ENCODE measurements around the gene RIOK2. TPM values are rescaled to one million over a fixed set of nuclear protein-coding genes. Genes with fewer than 3 reads are reported as not detected.

The RIOK2 gene
- total and polyA plus RNA-seq, 2 of the 8 experiments (the other 6 are each of a cell fraction or from before 2014, with no cell fraction given) = 5.4 to 35.0 TPM

DNA sequence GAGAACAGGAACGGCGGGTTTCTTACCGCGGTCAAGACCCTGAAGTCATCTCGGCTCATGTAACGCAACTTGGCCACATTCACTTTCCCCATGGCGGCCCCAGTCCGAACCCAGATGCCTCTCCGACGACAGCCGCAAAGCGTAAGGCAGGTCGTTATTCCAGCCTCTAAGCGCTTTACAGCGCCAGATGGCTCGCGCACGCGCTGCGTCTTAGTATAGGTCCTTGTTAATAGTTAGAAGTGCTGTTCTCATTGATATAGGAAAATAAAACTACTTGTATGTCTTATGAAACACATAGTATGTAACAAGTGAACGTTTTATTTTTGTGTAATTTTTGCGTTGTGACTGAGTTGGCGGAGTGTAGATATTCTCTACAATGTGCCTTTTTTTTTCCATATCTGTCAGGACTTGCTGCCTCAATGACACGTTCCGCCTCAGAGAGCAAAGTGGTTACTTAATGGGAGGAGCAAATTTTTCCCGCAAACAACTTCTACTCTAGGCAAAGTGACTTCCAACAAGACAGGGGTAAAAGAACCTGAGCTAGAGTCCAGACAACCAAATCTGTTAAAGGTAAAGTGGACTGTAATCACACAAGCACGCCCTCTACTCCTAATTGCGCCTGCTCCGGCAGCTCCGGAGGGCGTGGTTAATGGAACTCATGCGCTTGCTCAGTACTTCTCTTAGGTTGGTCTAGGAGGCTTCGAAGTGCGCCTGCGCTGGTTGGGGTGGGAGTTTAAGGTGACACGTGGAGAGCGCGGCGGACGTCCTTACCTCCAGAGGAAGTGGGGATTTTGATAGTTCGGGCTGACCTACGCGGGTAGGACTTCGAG is at the start of gene RIOK2 (continued):
- TF ChIP-seq, protein P1, sequence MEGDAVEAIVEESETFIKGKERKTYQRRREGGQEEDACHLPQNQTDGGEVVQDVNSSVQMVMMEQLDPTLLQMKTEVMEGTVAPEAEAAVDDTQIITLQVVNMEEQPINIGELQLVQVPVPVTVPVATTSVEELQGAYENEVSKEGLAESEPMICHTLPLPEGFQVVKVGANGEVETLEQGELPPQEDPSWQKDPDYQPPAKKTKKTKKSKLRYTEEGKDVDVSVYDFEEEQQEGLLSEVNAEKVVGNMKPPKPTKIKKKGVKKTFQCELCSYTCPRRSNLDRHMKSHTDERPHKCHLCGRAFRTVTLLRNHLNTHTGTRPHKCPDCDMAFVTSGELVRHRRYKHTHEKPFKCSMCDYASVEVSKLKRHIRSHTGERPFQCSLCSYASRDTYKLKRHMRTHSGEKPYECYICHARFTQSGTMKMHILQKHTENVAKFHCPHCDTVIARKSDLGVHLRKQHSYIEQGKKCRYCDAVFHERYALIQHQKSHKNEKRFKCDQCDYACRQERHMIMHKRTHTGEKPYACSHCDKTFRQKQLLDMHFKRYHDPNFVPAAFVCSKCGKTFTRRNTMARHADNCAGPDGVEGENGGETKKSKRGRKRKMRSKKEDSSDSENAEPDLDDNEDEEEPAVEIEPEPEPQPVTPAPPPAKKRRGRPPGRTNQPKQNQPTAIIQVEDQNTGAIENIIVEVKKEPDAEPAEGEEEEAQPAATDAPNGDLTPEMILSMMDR (IDR thresholded peaks at IDR 0.05; ENCODE audit: control extremely low read depth in 1 of 3, insufficient read depth in 1 of 3, low read depth in 1 of 3, low read length in 3 of 3) = no peak
- TF ChIP-seq PHF8 (conservative IDR thresholded peaks at IDR 0.05; ENCODE audit: low read depth, low read length) (peak; percentile 65), CEBPB (IDR thresholded peaks at IDR 0.05; ENCODE audit: low read depth, low read length) (no peak), TEAD4 (IDR thresholded peaks at IDR 0.05; ENCODE audit: low read depth, low read length) (no peak), RNF2 (IDR thresholded peaks at IDR 0.05; ENCODE audit: borderline replicate concordance, low read depth, low read length, missing control alignments, poor library complexity, severe bottlenecking) (no peak), SIRT6 (IDR thresholded peaks at IDR 0.05; ENCODE audit: low read length) (no peak), KDM4A (IDR thresholded peaks at IDR 0.05; ENCODE audit: low read depth, low read length, severe bottlenecking) (peak; percentile 58), YY1 (IDR thresholded peaks at IDR 0.05; ENCODE audit: low read depth, low read length) (peak; percentile 84), RBBP5 (IDR thresholded peaks at IDR 0.05; ENCODE audit: borderline replicate concordance, low read depth, low read length) (0 out of 2 replicates have a peak, but pooled peaks have one; percentile 84), TAF7 (optimal IDR thresholded peaks at IDR 0.05; ENCODE audit: borderline replicate concordance, low read depth, low read length) (peak; percentile 35), TBP (IDR thresholded peaks at IDR 0.05; ENCODE audit: low read depth, low read length) (peak; percentile 60), HDAC2 (IDR thresholded peaks at IDR 0.05; ENCODE audit: borderline replicate concordance in 1 of 2, low read depth in 2 of 2, low read length in 2 of 2) (no peak), ASH2L (IDR thresholded peaks at IDR 0.05; ENCODE audit: low read length) (peak; percentile 83), SIX5 (IDR thresholded peaks at IDR 0.05; ENCODE audit: low read depth, low read length) (no peak), POLR2AphosphoS5 (IDR thresholded peaks at IDR 0.05; ENCODE audit: low read depth, low read length) (peak; percentile 77; the same call in 1 of the 2 replicates), POLR2A (IDR thresholded peaks at IDR 0.05; ENCODE audit: control extremely low read depth in 1 of 2, low read depth in 2 of 2, low read length in 2 of 2) (peak; percentile 58 to 86)
- TF ChIP-seq, protein P2, sequence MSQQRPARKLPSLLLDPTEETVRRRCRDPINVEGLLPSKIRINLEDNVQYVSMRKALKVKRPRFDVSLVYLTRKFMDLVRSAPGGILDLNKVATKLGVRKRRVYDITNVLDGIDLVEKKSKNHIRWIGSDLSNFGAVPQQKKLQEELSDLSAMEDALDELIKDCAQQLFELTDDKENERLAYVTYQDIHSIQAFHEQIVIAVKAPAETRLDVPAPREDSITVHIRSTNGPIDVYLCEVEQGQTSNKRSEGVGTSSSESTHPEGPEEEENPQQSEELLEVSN (IDR thresholded peaks at IDR 0.05) = peak; percentile 100
- TF ChIP-seq, protein P3, sequence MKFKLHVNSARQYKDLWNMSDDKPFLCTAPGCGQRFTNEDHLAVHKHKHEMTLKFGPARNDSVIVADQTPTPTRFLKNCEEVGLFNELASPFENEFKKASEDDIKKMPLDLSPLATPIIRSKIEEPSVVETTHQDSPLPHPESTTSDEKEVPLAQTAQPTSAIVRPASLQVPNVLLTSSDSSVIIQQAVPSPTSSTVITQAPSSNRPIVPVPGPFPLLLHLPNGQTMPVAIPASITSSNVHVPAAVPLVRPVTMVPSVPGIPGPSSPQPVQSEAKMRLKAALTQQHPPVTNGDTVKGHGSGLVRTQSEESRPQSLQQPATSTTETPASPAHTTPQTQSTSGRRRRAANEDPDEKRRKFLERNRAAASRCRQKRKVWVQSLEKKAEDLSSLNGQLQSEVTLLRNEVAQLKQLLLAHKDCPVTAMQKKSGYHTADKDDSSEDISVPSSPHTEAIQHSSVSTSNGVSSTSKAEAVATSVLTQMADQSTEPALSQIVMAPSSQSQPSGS (IDR thresholded peaks at IDR 0.05; ENCODE audit: low read length) = peak; percentile 65; the same call in 1 of the 2 replicates
